Activated CD4-positive, CD25-positive, alpha-beta regulatory T cell treated with anti-CD3 and anti-CD28 coated beads, Interleukin-2, amount 50 U/mL, for 16 hours (primary cell): Measurements from ENCODE around the gene ATXN1.

ENCODE experiments used
- DNase-seq: peaks from one replicate; pipeline ENCODE4 v3.0.0-alpha.2; 2020; ENCODE audit warnings: low read depth, low spot score

ATXN1 gene

DNA sequence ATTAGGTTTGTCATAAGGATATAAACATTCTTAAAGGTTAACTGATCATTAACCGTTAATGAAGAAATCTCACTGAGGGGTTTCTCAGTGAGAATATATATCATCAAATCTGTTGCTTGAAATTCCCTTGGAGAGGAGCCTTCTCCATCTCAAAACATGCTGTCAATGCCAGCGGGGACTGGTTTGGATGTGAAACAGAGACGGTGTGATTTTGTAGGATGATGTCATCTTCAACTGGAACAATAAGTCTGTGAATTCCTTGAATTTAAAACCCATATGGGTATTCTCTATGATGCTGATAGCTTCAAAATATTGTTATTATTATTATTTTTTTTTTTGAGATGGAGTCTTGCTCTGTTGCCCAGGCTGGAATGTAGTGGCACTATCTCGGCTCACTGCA, 447.0 kb downstream of the ATXN1 start:
- no peak for DNase-seq

DNA sequence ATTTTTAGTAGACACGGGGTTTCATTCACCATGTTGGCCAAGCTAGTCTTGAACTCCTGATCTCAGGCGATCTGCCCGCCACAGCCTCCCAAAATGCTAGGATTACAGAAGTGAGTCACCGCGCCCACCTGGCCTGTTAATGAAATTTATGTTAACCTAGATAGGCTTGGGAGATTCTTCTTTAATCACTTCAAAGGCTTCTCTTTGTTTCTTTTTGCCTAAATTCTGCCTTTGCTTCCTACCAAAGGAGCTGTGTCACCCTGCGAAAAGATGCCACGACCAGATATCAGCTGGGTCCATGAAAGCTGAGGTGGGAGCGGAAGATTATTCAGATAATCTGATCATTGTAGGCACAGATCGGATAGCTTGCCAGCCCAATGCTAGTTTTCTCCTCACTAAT, 447.5 kb downstream of the ATXN1 start:
- no peak for DNase-seq

DNA sequence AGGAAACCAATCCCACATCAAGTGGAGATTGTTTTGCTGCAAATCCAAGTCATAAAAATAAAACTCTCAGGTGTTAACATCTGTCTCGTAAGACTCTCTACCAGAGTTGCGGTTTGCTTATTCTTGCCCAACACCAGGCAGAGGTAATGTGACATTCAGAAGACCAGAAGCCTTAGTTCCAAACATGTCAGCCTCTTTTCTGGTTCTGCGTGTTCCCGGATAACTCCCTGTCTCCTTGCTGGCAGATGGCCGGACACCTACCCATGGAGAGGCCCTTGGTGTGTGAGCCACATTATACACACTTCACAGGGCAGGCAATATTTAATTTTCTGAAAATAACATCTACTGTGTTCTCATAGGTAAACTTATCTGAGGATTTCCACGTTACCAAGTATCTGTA, 449.5 kb downstream of the ATXN1 start:
- DNase-seq = no peak

DNA sequence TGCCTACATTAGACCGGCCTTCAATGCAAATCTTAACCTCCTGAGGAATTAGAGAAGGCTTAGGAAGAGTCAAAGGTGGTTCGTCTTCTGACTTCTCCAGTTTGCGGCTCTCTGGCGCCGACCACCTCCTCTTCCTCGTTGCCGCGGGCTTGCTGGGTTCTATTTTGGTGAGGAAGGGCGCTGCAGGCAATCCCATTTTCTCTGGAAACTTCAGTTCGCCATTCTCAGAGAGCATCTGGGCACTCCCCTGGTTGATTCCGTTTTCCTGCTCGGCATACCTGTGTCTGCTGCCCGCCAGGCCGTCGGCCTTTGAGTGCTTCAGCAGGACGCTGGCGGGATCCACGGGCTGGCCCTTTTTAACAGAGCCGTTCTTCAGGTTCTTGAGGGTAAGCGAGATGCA, 454.9 kb downstream of the ATXN1 start:
- no peak for DNase-seq

DNA sequence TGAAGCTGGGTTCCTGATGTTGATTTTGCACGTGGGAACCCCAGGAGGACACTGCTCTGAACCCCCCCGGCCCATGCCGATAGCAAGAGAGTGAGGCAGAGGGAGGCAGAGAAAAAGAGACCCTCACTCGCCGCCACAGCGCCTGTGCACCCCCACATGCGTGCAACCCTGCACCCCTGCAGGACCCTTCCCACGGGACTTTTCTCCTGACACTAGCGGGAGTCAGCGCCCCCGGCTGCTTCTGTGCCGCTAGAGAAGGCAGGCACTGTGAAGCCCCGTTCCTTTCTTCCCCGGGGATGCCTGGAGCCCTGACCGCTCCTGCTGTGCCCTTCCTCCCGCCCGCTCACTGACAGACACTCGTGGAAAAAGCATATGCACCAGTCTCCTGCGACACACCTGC, 455.5 kb downstream of the ATXN1 start:
- DNase-seq = no peak

DNA sequence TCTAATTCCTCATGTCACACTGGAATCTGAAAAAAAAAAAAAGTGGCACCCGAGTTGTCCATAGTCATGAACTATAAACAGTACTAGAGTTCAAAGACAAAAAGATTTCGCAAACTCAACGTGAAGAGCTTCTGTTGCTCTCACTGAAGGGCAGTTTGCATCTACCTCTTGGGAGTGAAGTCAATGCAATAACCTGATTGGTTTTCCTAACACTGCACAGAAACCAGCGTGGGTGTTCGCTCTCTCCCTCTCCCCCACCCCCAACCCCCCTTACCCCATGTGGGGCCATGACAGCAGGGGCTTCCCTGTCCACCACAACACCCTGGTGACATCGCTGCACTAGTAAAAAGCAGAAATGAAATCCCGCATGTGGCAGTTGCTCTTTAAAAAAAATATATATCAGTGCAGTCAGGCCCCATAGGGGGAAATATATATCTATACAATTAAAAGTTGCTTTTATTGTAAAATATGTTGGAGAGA, 456.0 kb downstream of the ATXN1 start:
- no peak for DNase-seq

DNA sequence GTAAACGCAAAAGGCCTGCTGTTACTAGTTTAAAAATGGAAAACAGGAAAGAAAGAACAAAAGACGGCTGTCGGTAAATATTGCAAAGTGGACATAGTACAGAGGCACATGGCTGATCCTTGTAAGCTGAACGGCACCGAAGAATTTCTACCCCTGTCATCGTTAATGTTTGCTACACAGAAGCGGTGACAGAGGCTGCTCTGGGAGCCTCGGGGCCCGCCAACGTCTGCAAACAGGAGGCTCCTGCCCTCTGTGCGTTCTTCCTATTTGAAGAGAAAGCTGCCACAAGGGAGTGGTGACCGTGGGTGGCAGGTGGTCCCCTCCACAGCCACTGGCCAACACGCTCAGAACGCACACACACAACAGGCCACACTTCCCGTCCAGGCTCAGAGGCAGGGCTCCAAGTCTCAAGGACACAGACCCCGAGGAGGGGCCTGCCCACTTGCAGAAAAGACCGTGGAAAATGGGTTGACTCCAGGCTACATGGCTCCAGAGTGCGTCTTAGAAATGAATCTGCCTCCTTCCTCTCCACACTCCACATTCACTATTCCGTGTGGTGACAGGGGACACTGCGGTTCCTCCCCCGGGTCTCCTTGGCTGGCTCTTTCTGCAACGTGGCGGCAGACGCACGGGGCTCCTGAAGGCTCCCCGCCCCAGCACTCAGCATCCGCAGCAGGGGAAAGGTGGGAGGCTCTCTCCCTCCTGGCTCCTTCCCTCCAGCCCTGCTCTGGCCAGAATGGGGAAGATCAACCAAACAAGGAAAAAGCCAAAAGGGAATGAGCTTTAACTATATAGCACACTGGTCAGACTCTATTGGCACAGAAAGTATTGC, 458.3 kb downstream of the ATXN1 start:
- DNase-seq = no peak

DNA sequence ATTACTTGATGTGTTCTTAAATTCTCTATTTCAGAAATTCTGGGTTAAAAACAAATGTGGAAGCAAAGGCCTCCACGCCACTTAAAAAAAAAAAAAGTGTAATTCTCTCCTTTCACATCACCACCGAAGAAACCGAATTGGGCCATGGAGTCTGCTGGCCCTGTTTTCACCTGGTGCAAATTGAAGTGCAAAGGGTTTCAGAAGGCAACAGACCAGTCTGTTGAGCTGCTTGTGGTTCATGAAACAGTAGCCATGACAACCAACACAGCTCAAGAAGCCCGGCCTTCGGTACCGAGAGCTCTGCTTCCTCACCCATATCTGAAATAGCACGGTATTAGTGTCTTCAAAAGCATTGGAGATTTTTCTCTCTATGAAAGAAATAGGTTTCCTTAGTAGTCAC, 459.7 kb downstream of the ATXN1 start:
- no peak for DNase-seq

DNA sequence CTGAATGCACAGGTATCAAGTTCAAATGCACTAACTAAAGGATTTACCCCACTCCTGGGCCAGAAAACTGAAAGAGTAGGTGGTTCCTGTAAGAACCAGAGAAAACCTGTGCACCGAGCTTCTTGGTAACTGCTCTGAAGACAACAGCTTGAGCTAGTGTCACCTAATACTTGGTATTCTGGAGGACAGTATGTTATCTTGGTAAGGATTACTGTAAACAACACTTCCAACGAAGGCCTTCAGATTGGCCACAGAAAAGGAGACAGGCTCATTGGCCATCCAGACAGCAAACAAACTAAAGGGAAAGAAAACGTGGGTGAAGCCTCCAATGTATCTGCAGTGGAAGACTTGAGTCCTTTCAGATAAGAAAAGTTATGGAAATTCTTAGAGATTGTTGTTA, 461.4 kb downstream of the ATXN1 start:
- no peak for DNase-seq

DNA sequence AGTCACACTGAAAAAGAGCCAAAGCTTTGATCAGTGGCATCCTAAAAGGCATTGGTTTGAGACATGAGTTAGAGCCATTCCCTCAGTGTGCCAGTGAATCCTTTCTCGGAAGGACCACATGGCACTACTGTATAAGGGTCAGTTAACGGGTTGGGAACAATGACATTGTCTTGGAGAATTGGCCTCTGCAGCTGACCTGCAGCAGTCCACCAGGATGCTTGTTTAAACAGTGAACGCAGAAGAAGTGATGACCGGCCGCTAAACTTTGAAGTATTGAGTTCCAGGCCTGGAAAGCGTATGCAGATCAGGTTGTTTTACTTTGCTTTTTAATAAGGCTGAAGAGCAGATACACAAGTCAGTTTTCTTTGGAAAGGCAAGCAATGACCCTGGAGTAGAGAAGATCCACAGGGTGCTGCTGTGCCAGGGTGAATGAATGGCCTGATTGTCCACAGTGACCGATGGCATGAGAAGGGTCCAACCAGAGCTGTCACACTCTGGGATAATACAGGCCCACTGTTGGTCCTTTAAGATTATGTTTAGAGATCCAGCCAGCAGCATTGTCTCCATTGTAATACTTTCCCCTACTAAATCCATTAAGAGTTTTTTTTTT, 465.1 kb downstream of the ATXN1 start:
- DNase-seq = no peak

DNA sequence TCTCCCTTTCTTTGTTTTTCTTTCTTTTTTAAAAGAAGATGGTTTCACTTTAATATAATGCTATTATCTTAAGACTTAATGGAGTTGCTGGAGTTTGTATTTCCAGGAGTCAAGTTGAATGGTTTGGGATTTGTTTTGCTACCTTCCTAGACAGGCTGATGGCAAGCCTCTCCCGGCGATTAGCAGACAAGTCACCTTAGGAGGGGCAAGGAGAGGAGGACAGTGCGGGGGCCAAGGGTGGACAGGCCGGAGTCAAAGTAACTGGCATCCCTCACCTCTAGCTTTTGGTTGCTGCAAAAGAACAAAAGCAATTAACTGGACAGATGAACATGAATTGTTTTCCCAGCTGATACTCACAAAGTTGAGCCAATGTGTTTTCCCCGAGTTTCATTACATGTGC, 465.8 kb downstream of the ATXN1 start:
- no peak for DNase-seq

DNA sequence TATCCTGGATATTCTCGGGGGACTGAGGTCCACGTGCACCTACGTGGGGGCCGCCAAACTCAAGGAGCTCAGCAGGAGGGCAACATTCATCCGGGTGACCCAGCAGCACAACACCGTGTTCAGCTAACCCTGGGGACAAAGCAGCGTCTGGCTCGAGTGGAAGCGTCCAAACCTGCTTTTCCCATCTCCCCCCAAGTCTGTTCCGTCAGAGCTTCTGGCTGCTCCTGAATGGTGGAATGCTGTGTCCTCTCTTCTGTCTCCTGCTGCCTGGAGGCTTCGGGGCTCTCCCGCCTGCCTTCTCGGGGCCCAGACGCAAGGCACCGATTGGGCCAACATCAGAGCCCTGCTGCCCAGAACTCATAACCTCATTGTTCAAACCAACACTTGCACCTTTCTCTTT, 466.2 kb downstream of the ATXN1 start:
- DNase-seq = no peak

DNA sequence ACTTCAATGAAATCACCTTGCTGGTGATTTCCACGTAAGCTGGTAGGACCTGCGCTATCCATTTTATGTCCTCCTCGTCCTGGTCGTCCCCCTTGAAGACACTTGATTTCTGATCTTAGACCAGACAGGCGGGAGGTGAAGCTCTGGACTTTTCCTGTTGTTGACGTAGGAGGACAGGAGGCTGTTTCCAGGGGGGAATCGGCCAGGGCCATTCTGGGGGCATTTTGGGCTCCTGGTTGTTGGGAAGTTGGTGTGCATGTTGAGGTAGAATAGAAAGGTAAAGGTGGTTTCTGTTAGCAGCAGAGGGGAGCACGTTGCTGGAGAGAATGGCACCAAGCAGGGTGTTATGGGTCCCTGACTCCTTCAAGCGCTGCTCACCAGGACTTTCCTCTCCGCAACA, 466.9 kb downstream of the ATXN1 start:
- DNase-seq = no peak

DNA sequence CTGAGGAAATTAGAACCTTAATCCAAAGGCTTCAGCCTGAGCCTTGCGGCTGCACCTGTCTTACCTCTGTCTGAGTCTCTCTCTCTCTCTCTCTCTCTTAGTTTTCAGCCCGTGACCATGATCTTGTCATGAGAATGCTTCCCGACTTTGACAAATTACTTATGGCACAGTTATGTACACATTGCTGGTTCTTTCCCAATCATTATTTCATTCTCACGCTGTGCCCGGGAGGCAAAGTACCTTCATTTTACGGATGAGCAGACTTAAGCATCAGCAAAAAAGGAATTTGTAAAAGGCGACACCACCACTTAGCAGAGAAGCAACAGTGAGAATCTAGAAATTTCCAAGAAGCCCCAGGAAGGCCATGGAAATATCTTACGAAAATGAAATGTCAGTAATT, 468.3 kb downstream of the ATXN1 start:
- no peak for DNase-seq

DNA sequence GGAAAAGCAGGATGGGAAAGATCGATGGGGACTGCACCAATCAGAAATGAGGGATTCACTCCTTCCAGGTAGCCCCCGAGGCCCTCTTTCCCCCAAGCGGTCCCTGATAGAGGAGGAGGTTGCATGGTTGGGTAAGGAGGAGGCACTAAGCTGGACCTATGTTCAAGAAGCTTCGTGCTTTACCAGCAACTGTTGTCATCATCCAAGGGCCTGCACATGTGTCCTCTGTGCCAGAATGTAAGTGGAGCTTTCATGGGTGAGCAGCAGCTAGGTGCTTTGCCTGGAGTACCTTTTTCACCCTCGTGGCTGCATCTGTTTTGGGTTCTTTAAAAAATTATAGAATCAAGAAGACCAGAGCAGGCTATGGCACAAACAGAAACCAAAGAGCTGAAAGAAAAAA, 468.8 kb downstream of the ATXN1 start:
- DNase-seq = no peak

DNA sequence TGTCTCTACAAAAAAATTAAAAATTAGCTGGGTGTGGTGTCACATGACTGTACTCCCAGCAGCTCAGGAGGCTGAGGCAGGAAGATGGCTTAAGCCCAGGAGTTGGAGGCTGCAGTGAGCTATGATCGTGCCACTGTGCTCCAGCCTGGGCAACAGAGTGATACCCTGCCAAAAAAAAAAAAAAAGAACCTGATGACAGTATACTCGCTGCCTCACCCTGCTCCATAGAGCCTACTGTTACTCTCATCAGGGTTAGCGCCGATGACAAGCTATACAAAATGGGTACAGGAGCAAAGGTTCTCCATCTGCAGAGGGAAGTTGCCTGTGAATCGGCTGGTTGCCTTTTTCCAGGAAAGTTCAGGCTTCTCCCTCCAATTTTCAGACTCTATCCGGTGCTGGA, 469.5 kb downstream of the ATXN1 start:
- no peak for DNase-seq

DNA sequence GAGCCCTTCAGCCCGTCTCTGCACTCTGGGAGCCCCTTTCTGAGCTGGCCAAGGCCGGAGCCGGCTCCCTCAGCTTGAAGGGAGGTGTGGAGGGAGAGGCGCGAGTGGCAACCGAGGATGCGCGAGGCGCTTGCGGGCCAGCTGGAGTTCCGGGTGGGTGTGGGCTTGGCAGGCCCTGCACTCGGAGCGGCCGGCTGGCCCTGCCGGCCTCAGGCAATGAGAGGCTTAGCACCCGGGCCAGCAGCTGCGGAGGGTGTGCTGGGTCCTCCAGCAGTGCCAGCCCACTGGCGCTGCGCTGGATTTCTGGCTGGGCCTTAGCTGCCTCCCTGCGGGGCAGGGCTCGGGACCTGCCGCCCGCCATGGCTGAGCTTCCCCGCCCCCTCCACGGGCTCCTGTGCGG, 473.1 kb downstream of the ATXN1 start:
- DNase-seq = no peak

DNA sequence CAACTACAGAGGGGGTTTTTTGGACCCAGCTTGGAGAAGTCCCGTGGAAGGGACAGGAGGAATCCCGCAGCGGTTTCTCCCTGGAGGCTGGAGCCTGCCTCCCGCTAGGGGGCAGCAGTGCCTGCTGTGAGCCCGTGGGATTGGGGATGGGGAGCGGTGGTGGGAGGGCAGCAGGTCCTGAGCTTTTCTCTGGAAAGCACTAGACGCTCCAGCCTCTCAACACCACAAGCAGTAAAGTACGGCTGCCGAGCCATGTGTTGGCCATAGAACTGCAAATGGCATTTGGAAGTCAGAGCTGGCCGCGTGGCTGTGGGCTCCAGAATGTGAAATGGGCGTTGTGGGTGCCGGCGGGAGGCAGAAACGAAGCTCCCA, 475.1 kb downstream of the ATXN1 start:
- DNase-seq = no peak

DNA sequence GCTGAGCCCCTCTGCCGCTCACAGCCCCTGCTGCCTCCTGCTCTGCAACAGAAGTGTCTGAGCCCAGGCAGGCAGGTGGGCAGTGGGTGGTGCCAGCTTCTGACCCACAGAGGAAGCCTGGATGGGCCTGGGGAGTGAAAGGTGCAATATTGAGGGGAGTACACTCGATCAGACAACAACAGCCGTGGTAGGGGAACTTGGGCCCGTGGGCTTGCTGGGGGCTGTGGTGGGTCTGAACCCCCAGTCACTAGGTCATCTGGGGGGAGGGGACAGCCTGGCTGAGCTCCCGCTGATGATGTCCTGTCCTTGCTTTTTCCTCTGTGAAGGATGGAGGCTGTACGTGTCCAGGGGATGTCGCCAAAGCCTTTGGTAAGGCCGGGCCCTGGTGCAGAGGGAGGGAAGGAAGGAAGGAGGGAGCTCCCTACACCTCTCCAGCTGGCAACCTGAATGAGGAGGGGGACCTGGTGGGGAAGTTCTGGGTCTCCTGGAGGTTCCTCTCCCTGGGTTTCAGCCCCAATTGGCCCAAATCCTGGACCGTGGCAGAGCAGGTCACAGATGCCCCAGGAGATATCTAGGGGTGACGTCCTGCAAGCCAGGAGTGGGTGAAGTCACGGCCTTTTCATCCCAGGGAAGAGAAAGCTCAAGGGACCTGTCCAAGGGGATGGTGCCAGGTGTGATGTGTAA, 475.7 kb downstream of the ATXN1 start:
- no peak for DNase-seq

DNA sequence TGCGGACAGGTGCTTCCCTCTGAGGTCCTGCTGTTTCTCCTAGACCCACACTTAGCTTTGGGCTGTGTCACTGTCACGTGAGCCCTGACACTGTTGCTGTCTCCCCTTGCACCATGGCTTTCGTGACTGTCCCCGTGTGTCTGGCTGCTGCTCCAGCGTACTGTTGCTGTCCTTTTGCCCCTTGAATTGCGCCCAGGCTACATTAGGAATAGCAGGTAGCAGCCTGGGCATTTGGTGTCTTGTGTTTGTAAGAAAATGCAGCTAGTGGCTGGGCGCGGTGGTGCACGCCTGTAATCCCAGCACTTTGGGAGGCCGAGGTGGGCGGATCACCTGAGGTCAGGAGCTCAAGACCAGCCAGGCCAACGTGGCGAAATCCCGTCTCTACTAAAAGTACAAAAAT, 476.8 kb downstream of the ATXN1 start:
- DNase-seq = no peak

DNA sequence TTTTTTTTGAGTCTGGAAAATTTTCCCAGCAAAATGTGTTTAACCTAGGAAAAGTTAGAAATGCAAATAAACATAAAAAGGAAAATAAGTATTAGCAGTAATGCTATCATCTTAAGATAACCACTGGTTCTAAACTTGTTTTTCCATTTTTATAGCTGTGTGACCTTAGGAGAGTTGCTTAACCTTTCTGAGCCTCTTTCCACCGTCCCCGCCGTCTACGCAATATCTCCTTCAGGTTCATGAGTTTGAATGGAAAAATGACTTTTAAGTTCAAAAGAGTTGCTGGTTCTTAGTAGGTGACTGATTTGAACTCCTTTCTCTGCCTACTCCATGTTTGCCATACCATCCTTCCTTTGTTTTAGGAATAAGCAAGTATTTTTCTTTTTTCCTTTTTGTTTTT, 478.9 kb downstream of the ATXN1 start:
- DNase-seq = no peak

DNA sequence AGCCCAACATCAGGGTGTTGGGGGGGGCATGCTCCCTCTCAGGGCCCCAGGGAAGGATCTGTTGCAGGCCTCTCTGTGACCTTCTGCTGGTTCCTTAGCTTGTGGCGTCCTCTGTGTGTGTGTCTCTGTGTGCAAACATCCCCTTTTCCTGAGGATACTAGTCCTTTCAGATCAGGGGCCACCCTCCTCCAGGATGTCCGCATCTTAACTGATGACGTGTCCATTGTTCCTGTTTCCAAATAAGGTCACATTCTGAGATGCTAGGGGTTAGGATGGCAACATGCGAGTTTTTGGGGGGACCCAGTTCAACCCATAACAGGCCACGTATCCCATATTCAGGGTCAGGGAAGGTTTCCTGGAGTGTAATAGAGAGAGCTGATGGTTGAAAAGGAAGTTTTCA, 482.0 kb downstream of the ATXN1 start:
- DNase-seq = no peak

DNA sequence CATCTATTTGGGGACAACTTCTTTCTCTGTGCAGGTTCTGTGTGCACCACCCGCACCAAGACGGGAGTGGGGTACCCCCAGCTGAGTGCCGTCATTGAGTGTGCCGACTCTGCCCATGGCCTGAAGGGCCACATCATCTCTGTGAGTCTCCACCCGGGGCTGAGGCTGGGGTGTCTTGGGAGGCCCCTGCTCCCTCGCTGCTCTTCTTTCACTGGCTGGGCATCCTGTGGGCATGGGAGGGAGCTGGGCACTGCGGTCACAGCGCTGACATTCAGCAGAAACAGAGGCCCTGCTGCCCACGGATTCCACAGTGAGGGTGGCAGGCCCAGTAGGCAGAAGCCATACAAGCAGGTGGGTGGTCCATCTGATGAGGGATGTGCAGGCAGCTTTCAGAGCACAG, 482.5 kb downstream of the ATXN1 start:
- DNase-seq = no peak
